ENCODE measurements around the gene SMPDL3B.

Gene SMPDL3B, protein sequence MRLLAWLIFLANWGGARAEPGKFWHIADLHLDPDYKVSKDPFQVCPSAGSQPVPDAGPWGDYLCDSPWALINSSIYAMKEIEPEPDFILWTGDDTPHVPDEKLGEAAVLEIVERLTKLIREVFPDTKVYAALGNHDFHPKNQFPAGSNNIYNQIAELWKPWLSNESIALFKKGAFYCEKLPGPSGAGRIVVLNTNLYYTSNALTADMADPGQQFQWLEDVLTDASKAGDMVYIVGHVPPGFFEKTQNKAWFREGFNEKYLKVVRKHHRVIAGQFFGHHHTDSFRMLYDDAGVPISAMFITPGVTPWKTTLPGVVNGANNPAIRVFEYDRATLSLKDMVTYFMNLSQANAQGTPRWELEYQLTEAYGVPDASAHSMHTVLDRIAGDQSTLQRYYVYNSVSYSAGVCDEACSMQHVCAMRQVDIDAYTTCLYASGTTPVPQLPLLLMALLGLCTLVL

DNA sequence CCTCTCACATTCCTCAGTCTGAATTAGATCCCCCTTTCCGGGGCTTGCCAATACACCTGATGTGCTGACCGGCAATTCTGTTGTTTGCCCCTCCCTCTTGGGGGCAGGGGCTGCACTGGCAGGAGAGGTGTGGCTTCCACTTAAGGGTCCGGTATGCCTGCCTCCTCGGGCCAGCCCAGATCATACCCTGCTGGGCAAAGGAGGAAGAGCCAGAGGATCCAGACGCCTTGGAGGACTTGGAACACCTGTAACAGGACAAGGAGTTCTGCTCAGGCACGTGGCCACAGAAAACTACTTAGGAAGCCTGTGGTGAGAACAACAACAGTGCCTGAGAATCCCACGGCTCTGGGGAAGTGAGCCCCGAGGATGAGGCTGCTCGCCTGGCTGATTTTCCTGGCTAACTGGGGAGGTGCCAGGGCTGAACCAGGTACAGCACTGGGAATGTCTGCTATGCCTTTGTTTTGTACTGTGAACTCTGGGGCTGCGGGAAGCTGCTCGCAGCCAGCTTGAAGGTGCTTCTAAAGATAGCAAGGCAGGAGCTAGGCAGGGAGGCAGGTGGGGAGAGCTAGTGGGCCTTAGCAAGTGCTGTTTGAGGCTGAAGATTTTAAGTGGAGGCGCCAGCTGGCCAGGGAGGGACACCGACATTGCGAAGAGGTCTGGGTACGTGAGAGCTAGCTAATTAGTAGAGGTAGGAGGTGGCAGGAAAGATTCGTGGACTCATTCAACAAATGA is at the start of gene SMPDL3B:
Gene SMPDL3B, plus strand, starts transcription at position 183 of the 732 bp plus-strand sequence. Its CDS starts 184 bp downstream, at position 367.
- DNase-seq (ENCODE audit: low read depth) = no peak

DNA sequence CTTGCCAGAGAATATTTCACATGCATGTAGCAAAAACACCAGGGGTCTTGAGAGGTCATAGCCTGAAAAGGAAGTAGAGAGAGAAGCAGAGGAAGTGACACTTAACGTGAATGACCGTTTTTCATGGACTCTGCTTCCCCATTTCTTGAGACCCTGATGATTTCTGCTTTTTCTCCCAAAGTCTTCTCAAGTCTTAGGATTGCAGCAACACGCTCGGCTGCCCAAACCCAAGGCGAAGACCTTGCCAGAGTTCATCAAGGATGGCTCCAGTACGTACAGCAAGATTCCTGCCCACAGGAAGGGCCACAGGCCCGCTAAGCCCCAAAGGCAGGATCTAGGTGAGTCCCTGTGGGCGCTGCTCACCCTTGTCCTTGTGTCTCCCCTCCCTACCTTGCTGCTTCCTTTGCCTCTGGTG is 49.7 kb upstream of the SMPDL3B start:
- no peak for DNase-seq (ENCODE audit: low read depth)

DNA sequence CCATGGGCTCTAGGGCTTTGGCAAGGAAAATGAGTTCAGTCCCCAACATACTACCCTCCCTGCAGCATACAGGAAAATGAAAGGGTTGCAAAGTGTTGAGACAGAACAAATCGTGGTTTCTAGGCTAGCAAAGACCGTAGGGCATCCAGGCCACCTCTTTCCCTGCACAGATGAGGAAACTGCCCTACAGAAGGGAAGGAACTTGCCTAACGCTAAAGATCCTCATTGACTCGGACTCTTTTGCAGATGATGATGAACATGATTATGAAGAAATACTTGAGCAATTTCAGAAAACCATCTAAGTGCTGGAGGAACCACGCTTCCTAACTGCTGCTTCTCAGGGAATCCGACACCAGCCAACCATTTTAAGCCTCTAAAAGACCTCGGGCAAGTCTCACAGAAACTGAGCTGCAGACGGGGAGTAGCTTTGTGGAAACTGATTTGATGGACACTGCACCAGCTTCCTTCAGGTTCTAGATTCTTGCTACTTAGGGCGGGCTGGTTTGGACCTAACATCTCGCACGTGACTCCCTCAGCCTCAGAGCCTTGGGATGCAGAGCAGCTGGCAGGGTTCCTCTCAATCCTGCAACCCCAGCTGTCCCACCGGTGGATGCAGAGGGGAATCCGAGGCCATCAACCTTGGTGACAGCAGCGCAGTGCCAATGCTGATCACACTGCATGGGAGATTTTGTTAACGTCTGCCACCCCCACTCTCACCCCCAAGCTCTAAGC is 49.0 kb upstream of the SMPDL3B start:
- no peak for DNase-seq (ENCODE audit: low read depth)

DNA sequence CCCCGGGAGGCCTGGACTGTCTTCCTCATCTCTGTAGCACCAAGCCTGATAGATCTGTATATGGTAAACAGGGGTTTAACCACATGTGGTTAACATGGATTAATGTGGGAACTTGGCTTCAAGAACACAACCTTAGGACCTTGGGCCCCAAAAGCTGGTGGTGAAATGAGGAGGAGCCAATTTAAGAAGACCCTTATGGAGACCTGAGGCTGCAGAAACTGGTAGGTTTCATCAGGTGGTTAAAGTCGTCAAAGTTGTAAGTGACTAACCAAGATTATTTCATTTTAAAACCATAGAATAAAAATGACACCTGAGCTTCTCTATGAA is 48.5 kb upstream of the SMPDL3B start:
- DNase-seq (ENCODE audit: low read depth) = no peak

DNA sequence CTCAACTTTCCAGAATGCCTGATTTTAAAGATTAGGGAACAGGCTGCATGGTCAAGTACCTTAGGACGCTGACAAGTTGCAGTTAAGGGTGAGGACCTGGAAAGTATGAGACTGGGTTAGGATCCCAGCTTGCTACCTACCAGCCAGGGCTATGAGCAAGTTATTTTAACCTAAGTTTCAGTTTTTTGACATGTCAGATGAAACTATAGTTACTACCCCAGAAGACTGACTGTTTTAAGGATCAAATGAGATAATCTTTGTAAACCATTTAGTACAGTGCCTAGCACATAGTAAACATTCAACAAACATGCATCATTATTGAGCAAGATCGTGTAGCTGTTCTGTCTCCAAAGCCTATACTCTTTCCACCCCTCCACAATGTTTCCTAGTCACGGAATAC is 48.1 kb upstream of the SMPDL3B start:
- no peak for DNase-seq (ENCODE audit: low read depth)

DNA sequence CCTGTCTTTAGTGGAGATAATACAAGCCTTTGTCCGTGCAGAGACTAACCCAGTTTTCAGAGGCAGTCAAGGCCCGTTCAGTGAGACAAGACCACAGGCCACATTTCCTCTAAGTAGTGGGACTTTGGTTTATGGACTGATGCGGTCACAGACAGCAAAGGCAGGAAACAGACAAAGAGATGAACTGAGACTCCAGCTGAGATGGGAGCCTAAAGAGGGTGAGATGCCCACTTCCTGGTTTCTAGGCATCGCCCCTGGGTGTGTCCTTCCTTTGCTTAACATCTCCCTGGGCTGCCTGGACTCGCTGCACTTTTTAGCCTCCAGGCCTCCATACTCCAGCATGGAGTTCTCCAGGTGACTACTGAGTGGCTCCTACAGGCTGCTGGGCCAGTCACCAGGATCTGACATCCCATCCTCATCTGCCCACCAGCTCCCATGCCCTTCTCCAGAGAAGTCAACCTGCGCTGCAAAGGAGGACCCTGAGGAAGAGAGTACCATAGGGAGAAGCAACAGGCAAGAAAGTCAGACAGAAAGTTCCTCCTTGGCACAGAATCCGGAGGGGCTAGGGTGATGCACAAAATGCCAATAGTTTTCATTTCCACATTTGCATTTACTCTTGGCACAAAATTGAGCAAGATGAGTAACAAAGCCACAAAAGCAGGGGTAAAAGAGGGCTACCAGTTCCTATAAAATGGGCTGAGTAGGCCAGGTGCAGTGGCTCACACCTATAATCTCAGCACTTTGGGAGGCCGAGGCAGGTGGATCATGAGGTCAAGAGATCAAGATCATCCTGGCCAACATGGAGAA is 47.4 kb upstream of the SMPDL3B start:
- no peak for DNase-seq (ENCODE audit: low read depth)

DNA sequence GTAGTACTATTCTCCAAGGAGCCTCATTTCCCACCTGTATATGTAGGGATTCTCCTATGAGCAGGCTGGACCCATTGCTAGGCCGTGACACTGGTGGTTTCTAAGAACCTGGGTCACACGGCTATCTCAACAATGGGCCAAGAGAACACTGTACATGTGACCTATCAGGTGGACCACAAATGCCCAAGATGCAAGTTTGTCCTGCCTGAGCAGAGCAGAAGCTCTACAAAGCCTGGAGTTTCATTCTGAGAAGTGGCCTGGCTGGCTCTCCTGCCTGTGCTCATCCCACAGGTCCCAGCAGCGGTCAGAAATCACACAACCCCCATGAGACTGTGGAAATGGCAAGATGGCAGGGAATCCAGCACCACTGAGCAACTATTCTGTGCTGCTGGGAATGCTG is 45.3 kb upstream of the SMPDL3B start:
- DNase-seq (ENCODE audit: low read depth) = no peak

DNA sequence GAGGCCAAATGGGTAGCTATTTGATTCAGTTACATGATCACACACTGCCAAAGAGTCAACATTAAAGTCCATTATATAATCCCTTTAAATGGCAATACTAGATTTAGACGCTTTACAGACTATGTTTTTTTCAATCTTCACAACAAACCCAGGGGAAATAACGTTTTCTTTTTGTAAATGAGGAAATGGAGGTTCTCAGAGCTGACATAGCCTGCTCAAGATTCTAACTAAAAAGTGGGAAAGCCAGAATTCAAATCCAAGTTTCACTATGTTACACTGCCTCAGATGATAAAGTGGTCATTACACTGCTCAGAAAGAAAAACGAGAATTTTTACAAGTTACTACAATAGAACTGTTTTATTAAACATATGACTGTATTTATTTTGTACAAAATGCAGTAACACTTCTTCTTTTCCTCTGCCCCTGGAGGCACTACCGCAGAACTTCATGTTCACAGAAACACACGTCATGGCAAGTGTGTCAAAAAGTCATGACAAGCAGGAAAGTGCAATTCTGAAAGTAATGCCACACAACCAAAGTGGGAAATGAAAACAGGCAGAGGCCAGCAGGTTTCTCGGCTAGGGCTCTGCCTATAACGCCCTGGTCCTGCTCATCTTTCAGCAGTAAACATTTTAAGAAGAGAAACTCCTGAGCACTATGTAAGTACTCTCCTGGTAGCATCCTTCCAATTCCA is 43.5 kb upstream of the SMPDL3B start:
- no peak for DNase-seq (ENCODE audit: low read depth)

DNA sequence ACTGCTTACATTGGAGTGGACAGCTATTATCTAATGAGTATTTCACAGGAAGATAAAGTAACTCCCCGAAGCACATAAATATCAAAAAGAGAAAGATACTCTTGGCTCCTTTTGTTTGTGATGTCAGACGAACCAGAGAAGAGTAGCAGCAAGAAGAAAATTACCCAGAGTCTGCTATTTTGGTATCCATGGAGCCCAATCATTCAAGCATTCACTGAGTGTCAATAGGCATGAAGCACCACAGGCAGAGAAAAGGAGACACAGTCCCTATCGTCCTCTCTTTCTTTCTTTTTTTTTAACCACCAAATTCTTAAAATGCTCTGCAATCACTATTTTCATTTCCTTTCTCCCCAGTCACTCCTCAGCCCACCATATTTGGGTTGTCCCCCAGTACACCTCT is 40.3 kb upstream of the SMPDL3B start:
- no peak for DNase-seq (ENCODE audit: low read depth)

DNA sequence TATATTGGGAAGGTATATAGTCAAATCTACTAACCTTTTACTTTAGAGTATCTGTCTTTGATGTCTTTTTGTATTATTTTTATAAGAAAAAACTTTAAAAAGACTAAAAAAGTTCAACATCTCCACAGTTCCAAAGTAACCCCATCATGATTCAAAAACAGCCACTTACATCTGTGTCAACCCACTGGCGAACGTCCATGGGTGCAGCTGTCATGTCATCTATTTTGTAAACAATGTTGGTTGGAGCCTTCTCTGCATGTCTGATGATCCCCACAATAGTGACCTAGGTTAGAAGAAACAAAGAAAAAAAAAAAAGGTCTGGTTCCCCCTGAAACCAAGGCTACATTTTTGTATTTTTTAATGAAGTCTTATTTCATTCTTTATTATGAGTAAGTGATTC is 28.0 kb upstream of the SMPDL3B start:
- DNase-seq (ENCODE audit: low read depth) = no peak

DNA sequence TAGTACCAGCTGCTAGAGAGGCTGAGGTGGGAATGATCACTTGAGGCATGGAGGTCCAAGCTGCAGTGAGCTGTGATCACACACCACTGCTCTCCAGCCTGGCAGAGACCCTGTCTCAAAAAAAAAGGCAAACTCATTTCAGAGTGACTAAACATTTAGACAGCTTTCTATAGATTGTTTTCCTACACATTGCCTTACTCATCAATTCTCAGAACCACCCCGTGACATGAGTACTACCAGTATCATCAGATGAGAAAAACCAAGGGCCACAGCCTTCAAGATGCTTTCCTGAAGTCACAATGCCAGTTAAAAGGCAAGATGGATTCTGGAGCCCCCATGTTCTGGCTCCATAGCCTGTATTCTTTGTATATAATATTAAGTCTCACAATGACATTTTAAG is 22.4 kb upstream of the SMPDL3B start:
- DNase-seq (ENCODE audit: low read depth) = no peak

DNA sequence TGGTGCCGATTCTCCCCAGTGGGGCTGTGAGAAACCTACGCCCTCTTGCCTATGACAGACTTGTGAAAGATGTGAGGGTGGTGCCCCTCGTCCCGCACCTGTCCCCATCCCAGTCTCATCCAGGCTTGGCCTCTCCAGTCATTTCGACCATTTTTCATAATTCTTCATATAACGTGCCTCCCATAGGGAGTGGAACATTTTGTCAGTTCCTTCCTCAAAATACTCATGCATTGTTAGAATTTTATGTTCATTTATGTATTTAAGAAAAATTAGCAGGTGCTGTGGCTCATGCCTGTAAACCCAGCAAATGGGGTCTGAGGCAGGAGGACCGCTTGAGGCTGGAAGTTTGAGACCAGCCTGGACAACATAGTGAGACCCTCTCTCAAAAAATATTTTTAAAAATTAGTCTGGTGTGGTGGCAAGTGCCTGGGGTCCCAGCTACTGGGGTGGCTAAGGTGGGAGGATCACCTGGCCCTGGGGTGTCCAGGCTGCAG is 19.7 kb upstream of the SMPDL3B start:
- no peak for DNase-seq (ENCODE audit: low read depth)

DNA sequence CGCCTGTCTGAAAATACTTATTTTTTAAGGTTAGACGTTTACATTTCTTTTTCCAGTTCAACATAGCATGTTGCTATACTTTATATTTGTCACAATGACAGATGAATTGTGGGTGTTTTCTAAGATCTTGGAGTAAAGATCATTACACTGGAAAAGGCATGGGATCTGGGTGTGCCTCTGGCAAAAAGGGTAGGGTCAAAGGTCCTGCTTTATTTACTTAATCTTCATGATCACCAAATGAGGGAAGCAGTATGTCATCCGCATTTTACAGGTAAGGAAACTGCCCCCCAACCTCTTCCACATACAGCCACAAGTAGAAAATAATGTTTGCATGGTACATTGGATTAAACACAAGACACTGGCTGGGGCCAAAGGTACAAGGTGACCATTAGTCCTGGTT is 12.5 kb upstream of the SMPDL3B start:
- DNase-seq (ENCODE audit: low read depth) = no peak

DNA sequence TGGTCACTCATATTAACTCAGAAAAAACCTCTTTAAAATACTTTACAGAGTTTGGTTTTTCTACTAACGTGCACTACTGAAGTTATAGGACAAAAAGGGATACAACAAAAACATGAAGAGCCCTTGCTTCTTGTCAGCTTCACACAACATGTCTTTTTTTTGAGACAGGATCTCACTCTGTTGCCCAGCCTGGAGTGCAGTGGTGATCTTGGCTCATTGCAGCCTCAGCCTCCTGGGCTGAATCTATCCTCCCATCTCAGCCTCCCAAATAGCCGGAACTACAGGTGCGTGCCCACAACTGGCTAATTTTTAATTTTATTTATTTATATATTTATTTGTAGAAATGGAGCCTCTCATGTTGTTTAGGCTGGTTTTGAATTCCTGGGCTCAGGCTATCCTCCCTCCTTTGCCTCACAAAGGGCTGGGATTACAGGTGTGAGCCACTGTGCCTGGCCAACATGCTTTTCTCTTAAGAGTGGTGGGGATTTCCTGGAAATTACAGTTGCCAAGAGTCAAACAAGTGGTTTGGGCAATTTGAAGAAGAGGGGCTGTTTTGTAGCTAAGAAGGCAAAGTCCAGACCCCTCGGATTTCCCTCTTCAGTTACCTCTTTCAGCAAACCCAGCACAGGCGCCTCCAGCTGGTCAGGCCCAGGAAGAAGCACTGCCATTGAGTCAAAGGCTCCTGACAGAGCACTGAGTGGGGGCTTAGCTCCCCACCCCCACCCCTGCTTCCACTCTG is 6.4 kb upstream of the SMPDL3B start:
- no peak for DNase-seq (ENCODE audit: low read depth)

DNA sequence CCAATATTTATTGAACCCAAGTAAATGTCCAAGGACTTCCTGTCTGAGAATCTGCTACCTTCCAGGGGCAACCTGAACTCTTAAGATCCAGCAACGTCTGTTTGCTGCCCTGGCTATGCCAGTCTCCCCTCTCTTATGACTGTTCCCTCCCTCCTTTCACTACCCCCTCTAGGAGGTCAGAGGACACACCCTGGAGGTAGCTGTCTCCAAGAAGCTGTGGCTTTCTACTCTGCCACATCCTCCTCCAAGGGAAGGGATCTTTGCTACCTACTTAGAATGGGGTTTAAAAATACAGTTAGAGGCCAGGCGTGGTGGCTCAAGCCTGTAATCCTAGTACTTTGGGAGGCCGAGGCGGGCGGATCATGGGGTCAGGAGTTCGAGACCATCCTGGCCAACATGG is 3.6 kb upstream of the SMPDL3B start:
- no peak for DNase-seq (ENCODE audit: low read depth)

DNA sequence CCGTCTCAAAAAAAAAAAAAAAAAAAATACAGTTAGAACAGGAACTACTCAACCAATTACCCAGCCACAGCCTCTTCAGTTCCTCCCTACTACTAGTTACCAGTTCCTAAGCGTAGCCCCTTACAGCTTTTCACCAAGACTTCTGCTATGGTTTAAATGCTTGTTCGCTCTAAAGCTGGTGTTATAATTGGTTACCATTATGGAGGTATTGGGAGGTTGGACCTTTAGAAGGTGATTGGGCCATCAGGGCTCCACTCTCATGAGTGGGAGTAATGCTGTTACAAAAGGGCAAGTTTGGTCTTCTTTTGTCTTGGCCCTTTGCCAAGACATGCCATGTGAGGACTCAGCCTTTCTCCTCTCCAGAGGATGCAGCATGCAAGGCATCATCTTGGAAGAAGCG is 3.0 kb upstream of the SMPDL3B start:
- DNase-seq (ENCODE audit: low read depth) = no peak

DNA sequence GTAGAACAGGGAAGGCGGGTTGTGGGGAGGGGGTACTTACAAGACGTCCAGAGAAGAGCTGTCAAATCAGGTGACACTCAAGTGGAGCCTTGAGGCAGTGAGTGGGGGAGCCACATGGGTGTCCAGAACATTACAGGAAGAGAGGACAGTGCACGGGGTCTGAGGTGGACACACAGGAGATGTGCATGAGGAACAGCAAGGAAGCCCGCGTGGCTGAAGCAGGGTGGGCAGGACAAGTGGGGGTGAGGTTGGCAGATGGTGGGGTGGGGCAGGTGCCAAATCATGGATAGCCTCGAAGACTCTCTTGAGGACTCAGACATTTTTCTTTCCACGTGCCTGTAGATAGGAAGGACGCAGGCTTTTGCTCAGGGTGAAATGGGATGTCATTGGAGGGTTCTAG is 921 bp downstream of the SMPDL3B start:
- DNase-seq (ENCODE audit: low read depth) = no peak

DNA sequence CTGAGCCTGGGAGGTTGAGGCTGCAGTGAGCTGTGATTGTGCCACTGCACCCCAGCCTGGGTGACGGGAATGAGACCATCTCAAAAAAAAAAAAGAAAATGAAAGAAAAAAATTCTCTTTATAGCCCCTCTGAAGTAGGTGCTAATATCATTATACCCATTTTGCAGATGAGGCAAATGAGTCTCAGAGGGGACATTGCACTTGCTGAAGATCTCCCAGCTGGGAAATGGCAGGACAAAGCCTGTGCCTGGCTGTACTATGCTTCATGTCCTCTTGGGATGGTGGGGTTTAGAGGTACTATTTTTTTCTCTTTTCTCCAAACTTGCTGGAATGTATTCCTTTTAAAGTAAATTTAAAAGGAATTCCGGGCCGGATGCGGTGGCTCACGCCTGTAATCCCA is 1.6 kb downstream of the SMPDL3B start:
- DNase-seq (ENCODE audit: low read depth) = no peak

DNA sequence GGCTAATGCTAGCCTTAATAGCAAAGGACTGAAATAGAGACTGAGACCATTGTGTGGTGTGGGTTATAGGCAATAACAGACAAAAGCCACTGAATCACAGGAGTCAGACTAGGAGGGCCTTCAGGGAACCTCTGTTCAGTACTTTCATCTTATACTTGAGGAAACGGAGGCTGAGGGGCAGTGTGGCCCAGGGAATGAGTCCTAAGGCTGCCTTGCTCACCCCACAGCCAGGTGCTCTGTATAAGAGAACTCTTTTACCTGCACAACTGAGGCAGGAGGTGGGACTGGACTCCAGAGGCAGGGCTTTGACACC is 2.7 kb downstream of the SMPDL3B start:
- no peak for DNase-seq (ENCODE audit: low read depth)

DNA sequence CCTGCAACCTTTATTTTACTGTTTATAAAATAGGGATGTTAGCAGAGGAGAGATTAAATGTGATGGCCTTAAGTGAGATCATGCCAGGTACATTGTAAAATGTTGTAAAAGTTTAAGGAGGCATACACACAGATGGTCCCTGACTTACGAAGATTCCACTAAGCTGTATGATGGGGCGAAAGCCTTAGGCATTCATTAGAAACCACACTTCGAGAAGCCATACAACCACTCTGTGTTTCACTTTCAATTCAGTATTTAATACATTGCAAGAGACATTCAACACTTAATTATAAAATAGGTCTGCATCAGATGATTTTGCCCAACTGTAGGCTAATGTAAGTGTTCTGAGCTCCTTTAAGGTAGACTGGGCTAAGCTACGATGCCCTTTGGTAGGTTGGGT is 3.7 kb downstream of the SMPDL3B start:
- DNase-seq (ENCODE audit: low read depth) = no peak

DNA sequence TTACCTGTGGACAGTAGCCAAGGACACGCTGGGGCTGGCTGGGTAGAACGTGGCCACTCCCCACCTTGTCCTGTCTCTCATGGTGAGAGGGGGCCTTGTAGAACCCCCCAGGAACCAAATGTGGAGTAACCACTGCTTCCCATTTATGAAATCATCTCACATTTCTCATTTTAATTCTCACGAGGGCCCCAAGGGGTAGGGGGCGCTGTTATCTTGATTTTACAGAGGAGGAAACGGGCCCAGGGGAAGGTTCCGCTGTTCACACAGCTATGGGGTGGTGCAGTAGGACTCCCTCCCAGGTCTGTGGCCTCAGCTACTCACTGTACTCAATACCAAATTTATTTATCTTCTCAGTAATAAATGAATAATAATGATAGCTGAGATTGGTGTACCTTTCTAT is 5.5 kb downstream of the SMPDL3B start:
- DNase-seq (ENCODE audit: low read depth) = no peak
